Vagina (tissue), 2 donors: ENCODE measurements around the gene SIM1. TPM values are rescaled to one million over a fixed set of nuclear protein-coding genes. Genes with fewer than 3 reads are reported as not detected.

Experiments
- DNase-seq, 2 donors: peaks; one replicate each; pipeline ENCODE4 v3.0.0-alpha.2; 2017; ENCODE audit errors: extremely low spot score in 2 of 2
- H3K27ac ChIP-seq: fragments of 200-600 bp; sonication (generic); one replicate; pipeline ENCODE4 v1.5.1; 2019
- H3K27me3 ChIP-seq: fragments of 200-600 bp; sonication (generic); one replicate; pipeline ENCODE4 v1.5.1; 2019
- H3K36me3 ChIP-seq, 2 donors: fragments of 200-600 bp; sonication (generic); one replicate each; pipeline ENCODE4 v1.5.1; 2017 to 2019
- H3K4me1 ChIP-seq: fragments of 200-600 bp; sonication (generic); one replicate; pipeline ENCODE4 v1.5.1; 2019
- H3K4me3 ChIP-seq, 2 donors: fragments of 200-600 bp; sonication (generic); 1 replicate in 1 of 2; 2 replicates in 1 of 2; pipeline ENCODE4 v1.5.1; 2016 to 2019
- H3K9me3 ChIP-seq: fragments of 200-600 bp; sonication (generic); one replicate; pipeline ENCODE4 v1.5.1; 2019
- CTCF ChIP-seq, 3 experiments: fragments of 450-650 bp in 2 of 3; fragments of 200-600 bp in 1 of 3; sonication (generic) in 1 of 3; IDR thresholded peaks; one replicate each; pipeline ENCODE4 v1.5.1; 2017 to 2019; ENCODE audit warnings: antibody characterized with exemption in 3 of 3, mild to moderate bottlenecking in 2 of 3, moderate library complexity in 2 of 3
- POLR2A ChIP-seq, 2 donors: fragments of 450-650 bp; IDR thresholded peaks; one replicate each; pipeline ENCODE4 v1.6.1; 2017; ENCODE audit warnings: antibody characterized with exemption in 2 of 2, mild to moderate bottlenecking in 2 of 2, moderate library complexity in 2 of 2
- POLR2AphosphoS5 ChIP-seq, 2 donors: sonication (generic); formaldehyde crosslinking; IDR thresholded peaks; one replicate each; pipeline ENCODE4 v1.9.0; 2017; ENCODE audit warnings: antibody characterized with exemption in 2 of 2, mild to moderate bottlenecking in 2 of 2, low read depth in 1 of 2; ENCODE audit not compliant: insufficient read depth in 1 of 2
- intact Hi-C: fragments of 100-400 bp; cut with DNase I; formaldehyde crosslinking; loops from one replicate; pipeline ENCODE4 v1.15.1; 2023
- total RNA-seq: library from RNA; depleted of rRNA; stranded (reverse); fragments of >200 nt; gene quantifications from one replicate; pipeline ENCODE4 v1.2.3, GENCODE V29; 2016

Gene SIM1
- total RNA-seq, 1 donor from 2014 or later = not detected

GRCh38 chr6:100455230-100456124, 9.2 kb downstream of the SIM1 start:
- intact Hi-C loops = no loop called here
- H3K27me3 ChIP-seq = peaks cover 44% of the 10 kb centered on the region
- TF ChIP-seq POLR2A (IDR thresholded peaks at IDR 0.05) (no peak), POLR2AphosphoS5 (IDR thresholded peaks at IDR 0.05; ENCODE audit: insufficient read depth in 1 of 2, low read depth in 1 of 2) (no peak), CTCF (IDR thresholded peaks at IDR 0.05) (no peak)
- no peak for DNase-seq
- H3K36me3 ChIP-seq = no peaks in the 10 kb centered on the region
- peaks cover 8% of the 10 kb centered on the region for H3K4me1 ChIP-seq
- H3K27ac ChIP-seq = no peak overlapping the region
- no peak overlapping the region for H3K4me3 ChIP-seq
- H3K9me3 ChIP-seq = no peaks in the 10 kb centered on the region

- H3K4me1 ChIP-seq = peaks cover 8% of the 10 kb centered on the region
- peaks cover 46% of the 10 kb centered on the region for H3K27me3 ChIP-seq
- no peaks in the 10 kb centered on the region for H3K9me3 ChIP-seq
- intact Hi-C loops = no loop called here
- TF ChIP-seq CTCF (IDR thresholded peaks at IDR 0.05) (no peak), POLR2A (IDR thresholded peaks at IDR 0.05) (no peak), POLR2AphosphoS5 (IDR thresholded peaks at IDR 0.05; ENCODE audit: insufficient read depth in 1 of 2, low read depth in 1 of 2) (no peak)
- no peak for DNase-seq
- H3K27ac ChIP-seq = no peak overlapping the region
- no peaks in the 10 kb centered on the region for H3K36me3 ChIP-seq
- no peak overlapping the region for H3K4me3 ChIP-seq
Observed at GRCh38 chr6:100454551-100455229, 10.0 kb downstream of the SIM1 start.

GRCh38 chr6:100453701-100454521, 10.8 kb downstream of the SIM1 start:
- H3K9me3 ChIP-seq = no peaks in the 10 kb centered on the region
- intact Hi-C loops = no loop called here
- no peak overlapping the region for H3K27ac ChIP-seq
- no peaks in the 10 kb centered on the region for H3K36me3 ChIP-seq
- H3K4me1 ChIP-seq = peaks cover 8% of the 10 kb centered on the region
- no peak for TF ChIP-seq CTCF (IDR thresholded peaks at IDR 0.05)
- no peak for TF ChIP-seq POLR2AphosphoS5 (IDR thresholded peaks at IDR 0.05; ENCODE audit: insufficient read depth in 1 of 2, low read depth in 1 of 2)
- no peak for TF ChIP-seq POLR2A (IDR thresholded peaks at IDR 0.05)
- H3K4me3 ChIP-seq = no peak overlapping the region
- H3K27me3 ChIP-seq = peaks cover 47% of the 10 kb centered on the region
- DNase-seq = no peak

- intact Hi-C loops = no loop called here
- H3K4me1 ChIP-seq = peaks cover 8% of the 10 kb centered on the region
Observed at GRCh38 chr6:100452998-100453397, 11.7 kb downstream of the SIM1 start.

More at GRCh38 chr6:100452998-100453397, 11.7 kb downstream of the SIM1 start:
- Histone ChIP-seq H3K9me3 (no peaks in the 10 kb centered on the region), H3K4me3 (no peak overlapping the region), H3K36me3 (no peaks in the 10 kb centered on the region), H3K27me3 (peaks cover 43% of the 10 kb centered on the region), H3K27ac (no peak overlapping the region)
- no peak for TF ChIP-seq CTCF (IDR thresholded peaks at IDR 0.05)
- TF ChIP-seq POLR2AphosphoS5 (IDR thresholded peaks at IDR 0.05; ENCODE audit: insufficient read depth in 1 of 2, low read depth in 1 of 2) = no peak
- no peak for TF ChIP-seq POLR2A (IDR thresholded peaks at IDR 0.05)
- no peak for DNase-seq
